Right atrium auricular region (tissue), 2 donors: ENCODE data around the gene STARD3. TPM values are rescaled to one million over a fixed set of nuclear protein-coding genes. Genes with fewer than 3 reads are reported as not detected.
"Not testable (repeated sequence)": the region's sequence is repeated elsewhere in the genome, so short reads cannot be mapped to it uniquely, and the experiment has no call there.

ENCODE experiments used
- DNase-seq: peaks from one replicate; pipeline ENCODE4 v3.0.0-alpha.2; 2019; ENCODE audit warnings: low spot score
- H3K27ac ChIP-seq, 2 donors: fragments of 200-600 bp; sonication (generic); 1 replicate in 1 of 2; 2 replicates in 1 of 2; pipeline ENCODE4 v1.5.1; 2016 to 2019
- H3K27me3 ChIP-seq, 2 donors: fragments of 200-600 bp; sonication (generic); one replicate each; pipeline versions ENCODE4 v1.5.1 to v1.6.0; 2017 to 2019
- H3K36me3 ChIP-seq: fragments of 200-600 bp; sonication (generic); one replicate; pipeline ENCODE4 v1.5.1; 2016
- H3K4me1 ChIP-seq, 2 donors: fragments of 200-600 bp; sonication (generic); one replicate each; pipeline versions ENCODE4 v1.5.1 to v1.6.0; 2017 to 2019
- H3K4me3 ChIP-seq, 2 donors: fragments of 200-600 bp; sonication (generic); 1 replicate in 1 of 2; 2 replicates in 1 of 2; pipeline ENCODE4 v1.5.1; 2017 to 2019; ENCODE audit warnings: mild to moderate bottlenecking in 1 of 2, moderate library complexity in 1 of 2
- H3K9me3 ChIP-seq, 2 donors: fragments of 200-600 bp; sonication (generic); one replicate each; pipeline ENCODE4 v1.5.1; 2019
- CTCF ChIP-seq, 2 donors: fragments of 200-600 bp; sonication (generic); IDR thresholded peaks; one replicate each; pipeline ENCODE4 v1.5.1; 2019; ENCODE audit warnings: antibody characterized with exemption in 2 of 2
- total RNA-seq, 2 donors: library from RNA; depleted of rRNA; stranded (reverse); fragments of >200 nt; gene quantifications; one replicate each; pipeline ENCODE4 v1.1.0, GENCODE V29; 2016

Gene STARD3
- total RNA-seq = 10 to 100 TPM; 18.5 to 22.2 TPM

DNA sequence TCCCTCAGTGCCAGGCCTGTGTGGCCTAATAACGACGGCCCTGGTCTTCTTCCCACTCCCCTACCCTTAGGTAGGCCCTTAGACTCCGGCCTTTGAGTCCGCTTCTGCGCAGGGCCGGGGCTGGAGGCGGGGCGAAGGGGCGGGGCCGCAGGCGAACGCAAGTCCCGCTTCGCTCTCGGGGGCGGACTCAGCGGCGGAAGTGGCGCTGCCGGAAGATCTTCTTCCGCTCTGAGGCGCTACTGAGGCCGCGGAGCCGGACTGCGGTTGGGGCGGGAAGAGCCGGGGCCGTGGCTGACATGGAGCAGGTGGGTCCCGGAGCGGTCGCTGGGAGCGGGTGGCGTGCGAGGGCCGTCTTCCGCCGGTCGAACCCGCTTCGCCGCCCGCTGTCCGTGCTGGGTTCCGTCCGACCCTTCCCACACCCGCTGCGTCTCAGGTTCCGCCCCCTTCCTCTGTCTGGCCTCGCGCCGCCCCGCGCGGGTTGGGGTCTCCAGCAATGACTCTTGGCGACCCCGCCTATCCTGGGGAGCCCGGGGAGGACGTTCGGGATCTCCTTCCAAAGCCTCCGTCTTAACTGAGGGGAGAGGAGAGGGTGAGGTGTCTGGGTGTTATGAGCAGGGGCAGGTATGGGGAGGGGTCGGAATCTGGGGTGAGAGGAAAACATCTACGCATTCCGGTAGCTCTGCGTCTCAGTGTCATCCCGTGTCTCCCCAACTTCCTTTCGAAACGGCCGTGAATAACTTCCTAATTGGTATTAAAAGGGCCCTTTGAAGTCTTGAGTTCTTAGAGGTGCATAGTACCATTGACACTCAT, at the start of gene STARD3:
STARD3 (plus strand) TSS at position 218 of the 810 bp plus-strand sequence. CDS start 16,388 bp downstream, outside the sequence.
- DNase-seq = peak; percentile 88
- H3K27me3 ChIP-seq = no peaks in the 10 kb centered on the region
- no peaks in the 10 kb centered on the region for H3K36me3 ChIP-seq
- peak within 1 kb of the TSS; percentile 92 to 93 for H3K27ac ChIP-seq
- H3K4me1 ChIP-seq = peaks cover 0 to 57% of the 10 kb centered on the region in 2 donors
- TF ChIP-seq CTCF (IDR thresholded peaks at IDR 0.05) = peak in 1 of 2 donors; percentile 43
- H3K9me3 ChIP-seq = no peaks in the 10 kb centered on the region
- H3K4me3 ChIP-seq = peak within 1 kb of the TSS; percentile 79 to 89

DNA sequence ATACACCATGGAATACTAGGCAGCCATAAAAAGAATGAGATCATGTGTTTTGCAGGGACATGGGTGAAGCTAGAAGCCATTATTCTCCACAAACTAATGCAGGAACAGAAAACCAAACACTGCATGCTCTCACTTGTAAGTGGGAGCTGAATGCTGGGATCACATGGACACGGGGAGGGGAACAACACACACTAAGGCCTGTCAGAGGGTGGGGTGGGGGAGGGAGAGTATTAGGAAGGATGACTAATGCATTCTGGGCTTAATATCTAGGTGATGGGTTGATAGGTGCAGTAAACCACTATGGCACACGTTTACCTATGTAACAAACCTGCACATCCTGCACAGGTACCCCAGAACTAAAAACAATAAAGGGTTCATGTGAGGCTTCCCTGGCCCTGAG, 46.8 kb upstream of the STARD3 start:
- H3K4me3 ChIP-seq, H3K36me3 ChIP-seq, H3K9me3 ChIP-seq, H3K27me3 ChIP-seq, H3K27ac ChIP-seq, DNase-seq, H3K4me1 ChIP-seq: not testable (repeated sequence)

DNA sequence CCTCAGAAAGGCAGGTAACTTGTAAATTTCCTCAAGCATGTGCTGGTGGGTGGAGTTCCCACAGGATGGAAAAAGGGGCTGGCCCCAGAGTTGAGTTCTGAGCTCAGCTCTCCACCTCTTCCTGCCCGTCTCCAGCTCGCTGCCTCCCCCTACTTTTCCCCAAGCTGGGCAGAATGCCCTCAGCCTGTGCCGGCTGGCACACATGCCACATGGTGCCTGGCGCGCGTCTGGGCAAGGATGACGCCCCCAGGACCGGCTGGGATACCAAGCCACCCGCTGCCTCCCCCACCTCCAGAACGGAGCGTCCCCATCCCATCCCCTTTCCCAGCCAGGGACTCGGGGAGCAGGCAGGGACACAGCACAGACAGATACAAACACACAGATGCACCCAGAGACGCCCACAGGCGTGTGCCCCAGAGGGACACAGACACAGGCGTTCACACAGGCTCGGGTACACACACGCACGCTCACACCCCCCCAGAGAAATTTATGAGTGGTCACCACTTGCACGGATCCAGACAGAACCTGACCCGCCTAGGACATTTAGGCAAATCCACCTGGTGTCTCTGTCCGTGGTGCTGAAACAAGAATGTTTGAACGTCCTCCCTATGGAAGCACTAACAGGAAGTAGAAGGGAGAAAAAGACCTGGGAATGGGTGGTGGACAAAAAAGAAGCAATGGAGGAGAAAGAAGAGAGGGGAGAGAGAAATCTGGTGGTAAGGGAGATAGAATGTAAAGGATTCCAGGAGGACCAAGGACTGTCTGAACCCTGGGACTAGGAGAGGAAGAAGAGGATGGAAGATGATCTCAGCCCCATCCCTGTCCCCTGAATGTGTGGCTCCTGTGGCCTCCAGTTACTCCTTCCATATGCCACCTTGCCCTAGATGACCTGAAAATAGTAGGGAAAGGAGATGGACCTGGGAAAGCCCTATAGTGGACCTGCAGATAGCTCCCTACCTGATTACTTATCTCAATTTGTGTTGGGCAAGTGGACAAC, 44.7 kb upstream of the STARD3 start:
- DNase-seq = no peak
- Histone ChIP-seq H3K4me1 (peaks cover 0 to 4% of the 10 kb centered on the region in 2 donors), H3K36me3 (no peaks in the 10 kb centered on the region), H3K27ac (no peak overlapping the region), H3K27me3 (peaks cover 0 to 16% of the 10 kb centered on the region in 2 donors), H3K4me3 (no peak overlapping the region), H3K9me3 (no peaks in the 10 kb centered on the region)
- TF ChIP-seq CTCF (IDR thresholded peaks at IDR 0.05) = no peak

DNA sequence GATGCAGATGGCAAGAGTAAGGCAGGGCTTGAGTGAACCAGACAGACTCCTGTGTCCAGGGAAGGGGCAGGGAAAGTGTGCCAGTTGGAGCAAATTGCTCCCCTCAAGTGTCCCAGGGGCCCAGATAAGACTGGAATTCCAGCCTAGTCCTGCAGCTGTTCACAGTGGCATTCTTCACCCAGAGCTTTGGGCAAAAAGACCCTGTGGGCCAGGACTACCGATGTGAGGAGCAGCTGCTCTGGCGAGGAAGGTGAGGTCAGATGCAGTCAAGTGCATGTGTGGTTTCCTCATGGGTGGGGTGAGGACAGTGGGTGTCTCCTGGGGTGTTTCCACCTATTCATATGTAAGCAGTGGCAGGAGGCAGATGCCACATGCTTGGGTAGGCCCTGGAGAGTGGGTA, 43.6 kb upstream of the STARD3 start:
- Histone ChIP-seq H3K27me3 (peaks cover 8 to 26% of the 10 kb centered on the region in 2 donors), H3K4me3 (no peak overlapping the region), H3K36me3 (no peaks in the 10 kb centered on the region), H3K9me3 (no peaks in the 10 kb centered on the region), H3K27ac (no peak overlapping the region), H3K4me1 (peaks cover 0 to 12% of the 10 kb centered on the region in 2 donors)
- no peak for TF ChIP-seq CTCF (IDR thresholded peaks at IDR 0.05)
- no peak for DNase-seq

DNA sequence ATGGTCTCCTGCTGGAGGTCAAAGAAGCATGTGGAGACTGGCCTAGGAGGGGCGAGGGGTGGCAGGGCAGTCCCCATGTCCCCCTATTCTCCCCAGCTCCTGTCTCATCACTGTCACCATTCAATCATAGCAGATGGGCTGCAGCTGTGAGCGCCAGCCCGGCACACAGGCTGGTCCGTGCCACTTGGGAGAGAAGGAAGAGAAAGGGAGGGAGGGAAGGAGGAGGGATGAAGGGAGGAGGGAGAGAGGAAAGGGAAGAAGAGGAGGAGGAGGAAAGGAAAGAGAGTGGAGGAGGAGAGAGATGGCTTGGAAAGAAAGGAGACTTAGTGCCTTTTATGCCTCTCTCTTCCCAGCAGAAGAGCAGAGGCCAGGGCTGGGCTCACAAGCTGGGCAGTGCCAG, 41.6 kb upstream of the STARD3 start:
- no peak for TF ChIP-seq CTCF (IDR thresholded peaks at IDR 0.05)
- H3K9me3 ChIP-seq = no peaks in the 10 kb centered on the region
- no peak for DNase-seq
- H3K27me3 ChIP-seq = peaks cover 25 to 46% of the 10 kb centered on the region in 2 donors
- H3K27ac ChIP-seq = no peak overlapping the region
- peaks cover 0 to 27% of the 10 kb centered on the region in 2 donors for H3K4me1 ChIP-seq
- no peaks in the 10 kb centered on the region for H3K36me3 ChIP-seq
- H3K4me3 ChIP-seq = no peak overlapping the region
